GM18499 (cell line): ENCODE results near the gene ABO.
"Not testable (repeated sequence)": the region's sequence is repeated elsewhere in the genome, so short reads cannot be mapped to it uniquely, and the experiment has no call there.

Experiments used
- ATAC-seq: cut with Tn5 transposase; IDR thresholded peaks from one replicate; pipeline ENCODE4 v1.9.1; 2021; ENCODE audit warnings: moderate number of reproducible peaks; ENCODE audit not compliant: insufficient read depth, unreplicated experiment

The ABO gene

DNA sequence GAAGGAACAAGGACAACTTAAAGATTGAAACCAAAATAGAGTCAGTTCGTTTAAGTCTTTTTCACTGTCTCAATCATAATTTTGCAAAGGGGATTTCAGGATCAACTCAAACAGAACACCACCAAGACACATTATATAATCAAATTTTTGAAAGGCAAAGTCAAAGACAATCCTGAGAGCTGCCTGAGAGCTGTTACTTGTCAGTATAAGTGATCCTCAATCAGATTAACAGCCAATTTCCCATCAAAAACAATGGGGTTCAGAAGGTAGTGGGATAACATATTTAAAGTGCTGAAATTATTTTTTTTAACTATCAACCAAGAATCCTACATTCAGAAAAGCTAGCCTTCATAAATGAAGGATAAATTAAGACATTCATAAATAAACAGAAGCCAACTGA lies 19.3 kb upstream of the ABO start:
- no peak for ATAC-seq

DNA sequence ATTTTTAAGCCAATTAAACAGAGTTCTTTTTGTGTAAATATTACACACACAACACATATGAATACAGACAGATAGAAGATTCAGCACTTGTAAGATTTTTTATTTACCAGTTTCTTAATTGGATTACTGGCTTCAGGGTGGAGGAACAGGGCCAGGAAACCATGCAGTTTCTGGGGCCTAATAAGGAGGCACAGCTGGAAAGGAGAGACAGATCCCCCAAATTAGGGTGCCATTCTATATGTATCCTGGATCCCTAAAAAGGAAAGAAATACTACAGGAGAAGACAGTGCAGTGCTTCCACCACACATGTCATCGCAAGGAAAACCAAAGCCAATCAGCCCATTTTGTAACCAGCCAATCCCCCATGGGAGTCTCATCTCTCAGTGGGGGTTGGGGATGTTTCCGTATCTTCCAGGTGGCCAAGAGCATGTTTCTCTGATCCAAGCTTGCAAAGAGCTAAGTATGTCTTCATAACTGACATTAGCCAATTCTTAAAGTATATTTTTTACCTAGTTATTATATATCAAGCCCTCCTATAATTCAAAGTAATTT lies 15.8 kb upstream of the ABO start:
- ATAC-seq: no peak

DNA sequence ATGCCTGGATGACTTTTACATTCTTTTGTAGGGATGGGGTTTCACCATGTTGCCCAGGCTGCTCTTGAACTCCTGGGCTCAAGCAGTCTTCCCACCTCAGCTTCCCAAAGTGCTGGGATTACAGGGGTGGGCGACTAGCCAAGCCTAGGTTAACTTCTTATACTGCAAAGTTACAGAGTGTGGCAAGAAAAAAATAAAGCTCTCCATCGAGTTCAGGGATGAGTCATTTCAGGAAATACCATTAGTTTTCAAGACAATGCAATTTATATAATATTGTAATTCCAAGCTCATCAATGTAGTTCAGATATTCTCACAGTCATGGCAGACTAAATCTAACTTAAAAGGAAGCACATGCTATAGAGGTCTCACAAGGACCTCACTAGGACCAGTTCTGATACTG lies 11.5 kb upstream of the ABO start:
- ATAC-seq: no peak

DNA sequence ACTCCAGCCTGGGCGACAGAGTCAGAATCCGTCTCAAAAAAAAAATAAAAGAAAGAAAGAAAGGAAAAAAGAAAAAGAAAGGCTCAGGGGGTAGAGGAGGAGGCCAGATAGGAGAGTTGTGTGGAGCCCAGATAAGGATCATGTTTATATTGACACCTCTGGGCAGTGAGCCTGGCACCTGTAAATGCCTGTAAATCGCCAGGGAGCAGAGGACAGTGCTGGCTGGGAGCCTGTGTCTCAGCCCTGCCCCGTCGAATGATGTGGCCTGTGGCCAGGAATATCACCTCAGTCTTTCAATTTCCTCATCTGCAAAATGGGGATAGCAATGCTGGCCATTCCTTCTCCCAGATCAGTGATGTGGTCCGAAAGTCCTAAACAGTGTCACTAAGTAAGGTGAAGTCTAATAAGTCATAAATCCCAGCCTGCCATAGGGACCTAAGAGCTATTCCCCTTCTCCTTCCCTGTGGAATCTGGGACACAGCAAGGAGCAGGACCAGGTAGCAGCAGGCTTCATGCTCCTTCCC lies 10.3 kb upstream of the ABO start:
- no peak for ATAC-seq

DNA sequence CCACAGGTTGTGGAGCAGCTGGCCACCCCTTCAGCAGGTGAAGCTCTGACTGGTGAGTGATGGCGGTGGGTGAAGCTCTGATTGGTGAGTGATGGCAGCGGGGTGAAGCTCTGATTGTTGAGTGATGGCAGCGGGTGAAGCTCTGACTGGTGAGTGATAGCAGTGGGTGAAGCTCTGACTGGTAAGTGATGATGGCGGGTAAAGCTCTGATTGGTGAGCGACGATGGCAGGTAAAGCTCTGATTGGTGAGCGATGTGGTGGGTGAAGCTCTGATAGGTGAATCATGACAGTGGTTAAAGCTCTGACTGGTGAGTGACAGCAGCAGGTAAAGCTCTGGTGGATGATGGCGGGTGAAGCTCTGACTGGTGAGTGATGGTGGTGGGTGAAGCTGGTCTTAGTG lies 9.4 kb upstream of the ABO start:
- no peak for ATAC-seq

DNA sequence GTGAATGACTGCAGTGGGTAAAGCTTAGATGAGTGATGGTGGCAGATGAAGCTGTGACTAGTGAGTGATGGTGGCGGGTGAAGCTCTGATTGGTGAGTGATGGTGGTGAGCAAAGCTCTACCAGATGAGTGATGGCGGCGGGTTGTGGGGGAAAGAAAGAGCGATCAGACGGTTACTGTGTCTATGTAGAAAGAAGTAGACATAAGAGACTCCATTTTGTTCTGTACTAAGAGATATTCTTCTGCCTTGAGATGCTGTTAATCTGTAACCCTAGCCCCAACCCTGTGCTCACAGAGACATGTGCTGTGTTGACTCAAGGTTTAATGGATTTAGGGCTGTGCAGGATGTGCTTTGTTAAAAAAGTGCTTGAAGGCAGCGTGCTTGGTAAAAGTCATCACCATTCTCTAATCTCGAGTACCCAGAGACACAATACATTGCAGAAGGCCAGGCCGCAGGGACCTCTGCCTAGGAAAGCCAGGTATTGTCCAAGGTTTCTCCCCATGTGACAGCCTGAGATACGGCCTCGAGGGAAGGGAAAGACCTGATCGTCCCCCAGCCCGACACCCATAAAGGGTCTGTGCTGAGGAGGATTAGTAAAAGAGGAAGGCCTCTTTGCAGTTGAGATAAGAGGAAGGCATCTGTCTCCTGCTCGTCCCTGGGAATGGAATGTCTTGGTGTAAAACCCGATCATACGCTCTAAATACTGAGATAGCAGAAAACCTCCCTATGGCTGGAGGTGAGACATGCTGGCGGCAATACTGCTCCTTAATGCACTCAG lies 8.4 kb upstream of the ABO start:
- not testable (repeated sequence) for ATAC-seq

DNA sequence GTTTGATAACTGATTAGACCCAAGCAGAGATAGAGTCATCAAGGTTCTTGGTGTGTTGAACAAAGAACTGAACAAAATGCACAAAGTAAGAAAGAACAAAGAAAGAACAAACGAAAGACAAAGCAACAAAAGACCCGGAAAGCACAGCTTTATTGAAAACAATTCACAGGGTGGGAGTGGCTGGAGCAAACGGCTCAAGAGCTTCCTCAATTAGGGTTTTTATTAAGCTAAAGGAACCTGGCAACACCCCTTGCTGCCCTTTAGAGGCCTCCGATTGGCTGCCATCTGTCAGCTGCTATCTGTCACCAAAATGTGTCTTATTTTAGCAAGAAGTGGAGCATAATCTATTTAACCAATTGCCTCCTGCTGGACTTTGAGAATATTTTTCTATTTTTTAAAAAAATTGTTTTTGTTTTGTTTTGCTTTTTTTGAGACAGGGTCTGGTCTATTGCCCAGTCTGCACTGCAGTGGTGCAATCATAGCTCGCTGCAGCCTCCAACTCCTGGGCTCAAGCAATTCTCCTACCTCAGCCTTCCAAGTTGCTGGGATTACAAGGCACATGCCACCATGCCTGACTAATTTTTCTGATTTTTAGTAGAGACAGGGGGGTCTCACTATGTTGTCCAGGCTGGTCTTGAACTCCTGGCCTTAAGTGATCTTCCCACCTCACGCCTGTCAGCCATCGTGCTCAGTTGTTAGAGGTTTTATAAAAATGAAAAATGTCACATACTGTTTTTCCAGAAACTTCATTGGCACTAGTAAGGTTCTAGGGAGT lies 7.7 kb upstream of the ABO start:
- no peak for ATAC-seq

DNA sequence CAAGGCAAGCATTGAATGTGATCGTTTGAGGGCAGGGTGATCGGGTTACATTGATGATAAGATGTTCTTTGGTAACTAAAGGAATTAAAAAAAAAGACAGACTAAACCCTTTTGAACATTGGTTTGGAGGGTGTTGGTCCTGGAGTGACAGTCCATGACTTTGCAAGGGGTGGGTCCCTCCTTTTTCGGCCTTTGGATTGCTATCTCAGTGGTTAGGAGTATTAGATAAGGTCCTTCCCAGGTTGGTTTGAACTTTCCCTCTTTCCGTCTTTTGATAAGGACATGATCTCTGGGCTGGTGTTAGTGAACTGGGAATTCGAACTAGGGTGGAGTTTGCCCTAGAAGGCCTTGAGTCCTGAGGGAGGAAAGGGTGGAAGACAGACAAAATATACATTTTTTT lies 5.4 kb upstream of the ABO start:
- no peak for ATAC-seq

DNA sequence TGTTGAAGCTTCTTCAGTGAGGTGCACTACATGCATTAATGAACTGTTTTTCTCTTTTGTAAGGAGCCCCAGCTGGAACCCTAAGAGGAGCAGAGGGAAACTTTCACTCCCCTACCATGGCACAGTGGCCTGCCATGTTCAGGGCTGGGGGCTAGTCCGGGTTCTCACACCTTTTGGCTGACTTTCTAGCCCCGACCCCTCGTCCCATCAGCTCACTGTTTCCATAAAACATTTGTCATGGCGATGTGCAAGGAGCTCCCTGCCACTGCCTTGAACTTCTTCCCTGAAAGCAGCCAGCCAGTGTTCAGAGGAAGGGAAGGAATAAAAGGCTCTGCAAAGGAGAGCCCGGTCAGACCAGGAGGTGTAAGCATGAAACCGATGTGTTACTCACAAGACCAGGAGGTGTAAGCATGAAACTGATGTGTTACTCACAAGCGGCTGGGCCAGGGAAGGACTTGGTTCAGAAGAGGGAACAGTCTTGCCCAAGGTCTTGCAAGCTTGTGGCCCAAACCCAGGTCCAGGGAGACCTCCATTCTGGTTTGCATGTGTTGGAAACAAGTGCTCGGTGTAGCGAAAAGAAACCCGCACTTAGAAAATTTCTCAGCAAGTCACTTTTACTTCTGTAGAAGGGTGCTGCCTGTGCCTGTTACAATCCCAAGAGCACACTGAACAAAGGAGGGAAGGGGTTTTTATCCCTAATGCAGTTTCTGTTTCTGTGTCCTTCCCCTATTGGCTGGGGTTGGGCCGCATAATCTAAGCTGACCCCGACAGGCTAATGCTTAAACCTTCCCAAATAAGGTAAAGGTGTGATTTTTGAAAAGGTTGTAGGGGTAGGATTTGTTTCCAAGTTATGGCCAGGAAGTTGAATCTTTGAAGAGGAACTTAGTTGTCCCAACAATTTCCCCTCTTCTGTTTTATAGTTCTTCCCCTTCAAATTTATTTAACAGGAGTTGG lies 3.4 kb upstream of the ABO start:
- no peak for ATAC-seq

DNA sequence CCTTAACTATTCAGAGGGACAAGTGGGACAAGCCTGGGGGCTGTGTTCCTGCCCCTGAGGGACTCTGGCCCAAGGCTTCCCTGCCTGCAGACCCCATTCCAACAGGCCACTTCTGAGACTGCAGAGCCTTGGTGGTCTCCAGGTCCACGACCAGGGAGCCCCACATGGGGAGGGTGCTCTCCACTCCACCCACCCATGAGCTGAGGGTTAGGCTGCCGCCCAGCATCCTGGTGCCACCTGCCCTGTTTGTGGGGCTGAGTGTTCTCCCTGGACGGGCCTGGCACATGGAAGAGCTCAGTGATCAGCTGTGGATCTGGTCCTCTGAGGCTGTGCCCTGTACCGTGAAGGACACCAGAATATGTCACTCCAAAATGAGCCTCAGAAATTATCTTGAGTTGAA lies 2.5 kb upstream of the ABO start:
- no peak for ATAC-seq

DNA sequence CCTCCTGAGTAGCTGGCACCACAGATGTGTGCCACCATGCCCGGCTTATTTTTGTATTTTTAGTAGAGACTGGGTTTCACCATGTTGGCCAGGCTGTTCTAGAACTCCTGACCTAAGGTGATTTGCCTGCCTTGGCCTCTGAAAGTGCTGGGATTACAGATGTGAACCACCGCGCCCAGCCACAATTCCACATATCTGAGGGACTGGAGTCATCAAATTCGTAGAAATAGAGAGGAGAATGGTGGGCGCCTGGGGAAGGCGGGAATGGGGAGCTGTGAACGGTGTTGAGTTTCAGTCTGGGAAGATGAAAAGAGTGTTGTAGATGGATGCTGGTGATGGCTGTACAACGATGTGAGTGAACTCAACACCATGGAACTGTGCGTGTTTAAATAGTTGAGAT lies 1.9 kb upstream of the ABO start:
- no peak for ATAC-seq

DNA sequence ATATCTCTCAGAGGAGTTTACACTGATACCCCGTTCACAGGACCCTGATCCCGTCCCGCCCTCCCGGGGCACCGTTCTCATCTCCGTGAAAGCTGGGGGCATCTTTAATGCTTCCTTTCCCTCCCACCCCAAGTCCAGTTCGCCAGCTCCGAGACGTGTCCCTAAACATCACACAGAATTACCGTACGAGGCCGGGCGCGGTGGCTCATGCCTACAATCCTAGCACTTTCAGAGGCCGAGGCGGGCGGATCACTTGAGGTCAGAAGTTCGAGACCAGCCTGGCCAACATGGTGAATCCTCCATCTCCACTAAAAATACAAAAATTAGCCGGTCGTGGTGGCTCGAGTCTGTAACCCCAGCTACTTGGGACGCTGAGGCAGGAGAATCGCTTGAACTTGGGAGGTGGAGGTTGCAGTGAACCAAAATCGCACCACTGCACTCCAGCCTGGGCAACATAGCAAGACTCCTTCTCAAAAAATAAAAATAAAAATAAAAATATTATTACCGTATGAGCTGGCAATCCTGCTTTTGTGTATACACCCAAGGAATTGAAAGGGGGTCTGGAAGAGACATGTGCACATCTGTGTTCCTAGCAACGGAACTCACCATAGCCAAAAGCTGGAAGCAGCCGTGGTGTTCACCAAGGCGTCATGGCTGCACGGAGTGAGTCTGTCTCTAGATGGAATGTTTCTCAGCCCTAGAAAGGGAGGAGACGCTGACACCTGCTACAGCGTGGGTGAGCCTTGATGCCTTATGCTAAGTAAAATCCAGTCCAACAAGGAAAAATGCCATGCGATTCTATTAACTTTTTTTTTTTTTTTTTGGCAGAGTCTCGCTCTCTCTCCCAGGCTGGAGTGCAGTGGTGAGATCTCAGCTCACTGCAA lies 1.2 kb upstream of the ABO start:
- no peak for ATAC-seq

DNA sequence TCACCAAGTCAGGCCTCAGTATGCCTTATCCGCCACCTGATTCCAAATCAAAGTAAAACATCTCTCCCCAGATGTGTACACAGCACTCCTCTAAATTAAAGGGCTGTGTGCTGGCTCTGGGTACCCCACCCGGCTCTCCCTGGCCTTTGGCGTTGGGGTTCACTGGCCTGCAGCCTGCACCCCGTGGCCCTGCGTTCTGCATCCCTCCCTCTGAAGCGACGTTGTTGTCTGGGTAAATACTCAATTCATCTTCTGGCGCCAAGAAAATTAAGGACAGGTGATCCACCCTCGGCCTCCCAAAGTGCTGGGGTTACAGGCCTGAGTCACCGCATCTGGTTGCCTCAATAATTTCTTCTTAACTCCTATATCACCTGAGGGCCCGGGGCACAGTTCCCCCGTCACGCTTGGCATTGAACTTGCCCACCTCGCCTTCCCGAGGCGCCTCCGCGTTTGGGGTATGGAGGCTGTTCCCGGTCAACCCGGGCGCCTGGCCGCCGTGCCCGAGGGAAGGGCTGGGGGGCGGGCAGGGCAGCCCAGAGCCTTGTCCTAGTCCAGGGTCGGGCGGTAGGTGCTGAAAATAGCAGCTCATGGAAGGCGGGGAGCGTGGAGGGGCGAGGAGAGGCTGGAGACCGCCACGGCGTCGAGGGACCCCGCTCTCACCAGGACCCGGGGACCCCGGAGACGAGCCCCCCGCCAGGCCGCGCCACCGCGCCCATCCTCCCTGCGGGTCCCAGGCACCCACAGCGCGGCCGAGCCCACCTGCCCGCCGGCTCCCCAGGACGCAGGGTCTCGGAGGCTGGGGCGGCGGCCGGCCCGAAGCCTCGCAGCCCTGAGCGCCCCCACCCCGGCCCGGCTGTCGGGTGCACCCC lies 531 bp downstream of the ABO start:
- no peak for ATAC-seq

DNA sequence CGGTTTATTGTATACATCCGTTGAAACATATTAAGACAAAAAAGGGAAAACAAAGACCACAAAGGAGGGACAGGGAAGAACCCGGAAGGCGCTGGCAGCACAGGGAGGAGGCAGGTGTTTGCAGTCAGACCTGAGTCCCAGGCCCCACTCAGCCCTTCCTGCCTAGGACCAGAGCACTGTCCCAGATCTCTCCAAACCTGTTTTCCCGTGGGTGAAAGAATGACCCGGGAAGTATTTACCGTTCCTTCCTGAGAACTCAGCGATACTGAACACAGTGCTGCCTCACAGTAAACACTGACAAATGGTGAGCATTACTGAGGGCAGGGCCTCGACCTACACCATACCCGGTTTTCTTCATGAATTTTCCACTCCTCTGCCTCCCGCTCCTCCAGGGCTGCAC lies 1.2 kb downstream of the ABO start:
- ATAC-seq: no peak

DNA sequence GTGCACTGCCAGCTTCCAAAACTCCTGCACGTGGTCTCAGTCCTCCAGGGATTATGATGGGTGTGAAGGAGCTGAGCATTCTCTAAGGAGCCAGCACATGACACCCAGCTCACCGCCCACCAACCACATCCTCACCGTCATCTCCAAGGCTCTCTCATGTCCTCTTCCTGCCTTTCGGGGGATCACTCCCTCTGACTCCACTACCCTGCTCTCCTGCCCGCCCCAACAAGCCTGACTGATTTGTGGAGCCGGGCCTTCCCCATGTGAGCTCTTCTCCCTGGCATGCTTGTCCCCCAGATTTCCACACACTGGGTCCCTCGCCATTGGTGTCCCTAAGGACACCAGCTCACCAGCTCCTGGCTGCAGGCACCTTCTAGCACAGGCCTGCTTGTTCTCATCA lies 1.9 kb downstream of the ABO start:
- no peak for ATAC-seq

DNA sequence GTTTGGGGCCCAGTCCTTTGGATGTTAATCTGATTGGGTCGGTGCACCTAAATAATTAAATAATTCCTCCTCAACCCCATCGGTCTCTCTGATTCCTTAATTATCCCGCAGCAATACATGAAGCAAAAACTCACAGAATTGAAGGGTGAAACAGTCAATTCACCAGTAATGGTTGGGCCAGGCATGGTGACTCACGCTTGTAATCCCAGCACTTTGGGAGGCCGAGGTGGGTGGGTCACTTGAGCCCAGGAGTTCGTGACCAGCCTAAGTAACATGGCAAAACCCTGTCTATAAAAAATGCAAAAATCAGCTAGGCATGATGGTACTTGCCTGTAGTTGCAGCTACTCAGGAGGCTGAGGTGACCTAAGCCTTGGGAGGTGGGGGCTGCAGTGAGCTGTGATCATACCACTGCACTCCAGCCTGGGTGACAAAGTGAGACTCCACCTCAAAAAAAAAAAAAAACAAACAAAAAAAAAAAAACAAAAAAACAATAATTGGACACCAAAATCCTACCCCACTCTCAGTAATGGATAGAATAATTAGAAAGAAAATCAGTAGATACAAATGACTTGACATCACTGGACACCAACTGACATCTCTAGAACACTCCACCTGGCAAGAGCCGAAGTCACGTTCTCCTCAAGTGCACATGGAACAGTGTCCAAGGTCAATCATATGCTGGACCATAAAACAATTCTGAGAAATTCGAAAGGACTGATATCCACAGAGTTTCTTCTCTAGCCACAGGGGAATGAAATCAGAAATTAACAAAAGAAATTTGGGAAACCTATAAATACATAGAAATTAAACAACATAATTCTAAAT lies 5.3 kb downstream of the ABO start:
- ATAC-seq: no peak

DNA sequence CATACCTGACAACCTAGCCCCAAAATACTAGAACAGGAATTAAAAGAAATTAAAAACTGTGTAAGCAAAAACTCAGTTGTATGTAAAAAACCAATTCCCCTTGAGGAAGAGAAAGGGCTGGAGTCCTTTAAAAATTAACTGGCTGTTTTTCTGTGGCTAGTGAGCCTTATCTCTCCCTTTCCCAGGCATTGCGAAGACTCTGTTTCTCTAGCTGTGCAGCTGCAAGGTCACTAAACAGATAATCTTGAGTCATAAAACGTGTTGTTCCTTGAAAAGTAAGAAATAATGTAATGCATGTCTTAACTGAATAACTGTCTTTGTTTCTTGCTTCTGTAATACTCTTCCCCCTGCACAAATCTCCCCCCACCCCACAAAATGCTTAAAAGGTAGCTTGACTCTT lies 5.9 kb downstream of the ABO start:
- not testable (repeated sequence) for ATAC-seq
